GM23338 (cell line): Measurements from ENCODE around the gene ACO1. TPM values are rescaled to one million over a fixed set of nuclear protein-coding genes. Genes with fewer than 3 reads are reported as not detected.

Experiments used
- CREB1 ChIP-seq: fragments of 250-450 bp; sonication (Bioruptor Pico); IDR thresholded peaks from 2 replicates; pipeline ENCODE4 v1.5.0; 2020; ENCODE audit warnings: low read depth, mild to moderate bottlenecking, moderate library complexity
- EZH2 ChIP-seq: fragments of 200-600 bp; sonication (generic); IDR thresholded peaks from one replicate; pipeline ENCODE4 v1.8.0; 2017; ENCODE audit warnings: antibody characterized with exemption, mild to moderate bottlenecking, low read depth; ENCODE audit not compliant: unreplicated experiment
- EZH2phosphoT487 ChIP-seq: fragments of 200-600 bp; sonication (generic); IDR thresholded peaks from one replicate; pipeline ENCODE4 v1.8.1; 2018; ENCODE audit warnings: antibody characterized with exemption; ENCODE audit not compliant: unreplicated experiment
- NANOG ChIP-seq: IDR thresholded peaks from 2 replicates; pipeline ENCODE4 v1.6.1; 2016; ENCODE audit warnings: antibody characterized with exemption, borderline replicate concordance
- POLR2AphosphoS5 ChIP-seq: IDR thresholded peaks from 2 replicates; pipeline ENCODE4 v1.6.1; 2016; ENCODE audit warnings: antibody characterized with exemption, low read depth
- ZNF114 ChIP-seq: fragments of 250-450 bp; sonication (Bioruptor Pico); IDR thresholded peaks from 2 replicates; pipeline ENCODE4 v1.5.0; 2020; ENCODE audit warnings: mild to moderate bottlenecking, moderate library complexity
- ZNF331 ChIP-seq: fragments of 250-450 bp; sonication (Bioruptor Pico); IDR thresholded peaks from 2 replicates; pipeline ENCODE4 v1.5.0; 2020; ENCODE audit warnings: low read depth, mild to moderate bottlenecking, moderate library complexity
- polyA plus RNA-seq: library from polyadenylated mRNA; unstranded; fragments of >200 nt; fragmentation: Nextera tagmentation; extraction: Ambion mirVana; gene quantifications from 2 replicates; pipeline ENCODE4 v1.2.1, GENCODE V29; 2016
- total RNA-seq: library from RNA; depleted of rRNA; stranded (reverse); fragments of >200 nt; shearing (Covaris generic); gene quantifications from 2 replicates; pipeline ENCODE4 v1.2.3, GENCODE V29; 2014
- TF ChIP-seq, protein P1 (sequence below): fragments of 250-450 bp; sonication (Bioruptor Pico); IDR thresholded peaks from 2 replicates; pipeline ENCODE4 v1.5.0; 2020; ENCODE audit warnings: mild to moderate bottlenecking, moderate library complexity
- TF ChIP-seq, protein P2 (sequence below), 2 experiments: fragments of 200-600 bp in 1 of 2; sonication (generic) in 1 of 2; conservative IDR thresholded peaks; 2 replicates each; pipeline versions ENCODE4 v1.5.1 to v1.6.1; 2016 to 2017; ENCODE audit warnings: antibody characterized with exemption in 2 of 2, low read depth in 2 of 2, mild to moderate bottlenecking in 2 of 2, moderate library complexity in 1 of 2
- TF ChIP-seq, protein P3 (sequence below): IDR thresholded peaks from 2 replicates; pipeline ENCODE4 v1.6.1; 2016; ENCODE audit warnings: antibody characterized with exemption

Gene ACO1
- total and polyA plus RNA-seq, 2 experiments from 2014 or later: 16.6 to 41.0 TPM

DNA sequence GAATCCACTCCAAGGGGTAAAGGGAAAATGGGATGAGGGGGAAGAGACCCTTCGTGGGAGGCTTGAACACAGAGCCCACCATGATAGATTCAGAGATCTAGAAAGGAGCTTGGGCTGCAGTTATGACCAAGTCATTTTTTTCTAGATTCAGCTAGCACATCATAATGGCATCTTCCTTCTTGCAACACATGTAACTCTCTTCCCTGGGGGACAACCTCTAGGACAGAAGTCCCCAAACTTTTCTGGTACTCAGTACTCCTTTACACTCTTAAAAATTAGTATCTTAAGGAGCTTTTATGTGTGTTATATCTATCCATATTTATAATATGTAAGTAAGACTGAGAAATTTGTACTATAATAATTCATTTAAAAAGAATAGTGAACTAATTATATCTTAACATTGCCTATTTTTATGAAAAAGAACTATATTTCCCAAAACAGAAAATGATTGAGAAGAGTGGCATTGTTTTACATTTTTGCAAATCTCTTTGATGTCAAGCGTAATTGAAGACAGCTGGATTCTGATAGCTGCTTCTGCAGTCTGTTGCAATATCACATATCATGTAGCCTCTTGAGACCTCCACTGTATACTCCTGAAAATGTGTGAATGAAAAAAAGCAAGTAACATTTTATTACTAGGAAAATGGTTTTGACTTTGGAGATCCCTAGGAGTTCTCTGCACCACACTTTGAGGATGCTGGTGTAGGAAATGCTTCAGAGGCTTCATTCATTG is 875 bp downstream of the ACO1 start (continued):
- TF ChIP-seq, protein P1, sequence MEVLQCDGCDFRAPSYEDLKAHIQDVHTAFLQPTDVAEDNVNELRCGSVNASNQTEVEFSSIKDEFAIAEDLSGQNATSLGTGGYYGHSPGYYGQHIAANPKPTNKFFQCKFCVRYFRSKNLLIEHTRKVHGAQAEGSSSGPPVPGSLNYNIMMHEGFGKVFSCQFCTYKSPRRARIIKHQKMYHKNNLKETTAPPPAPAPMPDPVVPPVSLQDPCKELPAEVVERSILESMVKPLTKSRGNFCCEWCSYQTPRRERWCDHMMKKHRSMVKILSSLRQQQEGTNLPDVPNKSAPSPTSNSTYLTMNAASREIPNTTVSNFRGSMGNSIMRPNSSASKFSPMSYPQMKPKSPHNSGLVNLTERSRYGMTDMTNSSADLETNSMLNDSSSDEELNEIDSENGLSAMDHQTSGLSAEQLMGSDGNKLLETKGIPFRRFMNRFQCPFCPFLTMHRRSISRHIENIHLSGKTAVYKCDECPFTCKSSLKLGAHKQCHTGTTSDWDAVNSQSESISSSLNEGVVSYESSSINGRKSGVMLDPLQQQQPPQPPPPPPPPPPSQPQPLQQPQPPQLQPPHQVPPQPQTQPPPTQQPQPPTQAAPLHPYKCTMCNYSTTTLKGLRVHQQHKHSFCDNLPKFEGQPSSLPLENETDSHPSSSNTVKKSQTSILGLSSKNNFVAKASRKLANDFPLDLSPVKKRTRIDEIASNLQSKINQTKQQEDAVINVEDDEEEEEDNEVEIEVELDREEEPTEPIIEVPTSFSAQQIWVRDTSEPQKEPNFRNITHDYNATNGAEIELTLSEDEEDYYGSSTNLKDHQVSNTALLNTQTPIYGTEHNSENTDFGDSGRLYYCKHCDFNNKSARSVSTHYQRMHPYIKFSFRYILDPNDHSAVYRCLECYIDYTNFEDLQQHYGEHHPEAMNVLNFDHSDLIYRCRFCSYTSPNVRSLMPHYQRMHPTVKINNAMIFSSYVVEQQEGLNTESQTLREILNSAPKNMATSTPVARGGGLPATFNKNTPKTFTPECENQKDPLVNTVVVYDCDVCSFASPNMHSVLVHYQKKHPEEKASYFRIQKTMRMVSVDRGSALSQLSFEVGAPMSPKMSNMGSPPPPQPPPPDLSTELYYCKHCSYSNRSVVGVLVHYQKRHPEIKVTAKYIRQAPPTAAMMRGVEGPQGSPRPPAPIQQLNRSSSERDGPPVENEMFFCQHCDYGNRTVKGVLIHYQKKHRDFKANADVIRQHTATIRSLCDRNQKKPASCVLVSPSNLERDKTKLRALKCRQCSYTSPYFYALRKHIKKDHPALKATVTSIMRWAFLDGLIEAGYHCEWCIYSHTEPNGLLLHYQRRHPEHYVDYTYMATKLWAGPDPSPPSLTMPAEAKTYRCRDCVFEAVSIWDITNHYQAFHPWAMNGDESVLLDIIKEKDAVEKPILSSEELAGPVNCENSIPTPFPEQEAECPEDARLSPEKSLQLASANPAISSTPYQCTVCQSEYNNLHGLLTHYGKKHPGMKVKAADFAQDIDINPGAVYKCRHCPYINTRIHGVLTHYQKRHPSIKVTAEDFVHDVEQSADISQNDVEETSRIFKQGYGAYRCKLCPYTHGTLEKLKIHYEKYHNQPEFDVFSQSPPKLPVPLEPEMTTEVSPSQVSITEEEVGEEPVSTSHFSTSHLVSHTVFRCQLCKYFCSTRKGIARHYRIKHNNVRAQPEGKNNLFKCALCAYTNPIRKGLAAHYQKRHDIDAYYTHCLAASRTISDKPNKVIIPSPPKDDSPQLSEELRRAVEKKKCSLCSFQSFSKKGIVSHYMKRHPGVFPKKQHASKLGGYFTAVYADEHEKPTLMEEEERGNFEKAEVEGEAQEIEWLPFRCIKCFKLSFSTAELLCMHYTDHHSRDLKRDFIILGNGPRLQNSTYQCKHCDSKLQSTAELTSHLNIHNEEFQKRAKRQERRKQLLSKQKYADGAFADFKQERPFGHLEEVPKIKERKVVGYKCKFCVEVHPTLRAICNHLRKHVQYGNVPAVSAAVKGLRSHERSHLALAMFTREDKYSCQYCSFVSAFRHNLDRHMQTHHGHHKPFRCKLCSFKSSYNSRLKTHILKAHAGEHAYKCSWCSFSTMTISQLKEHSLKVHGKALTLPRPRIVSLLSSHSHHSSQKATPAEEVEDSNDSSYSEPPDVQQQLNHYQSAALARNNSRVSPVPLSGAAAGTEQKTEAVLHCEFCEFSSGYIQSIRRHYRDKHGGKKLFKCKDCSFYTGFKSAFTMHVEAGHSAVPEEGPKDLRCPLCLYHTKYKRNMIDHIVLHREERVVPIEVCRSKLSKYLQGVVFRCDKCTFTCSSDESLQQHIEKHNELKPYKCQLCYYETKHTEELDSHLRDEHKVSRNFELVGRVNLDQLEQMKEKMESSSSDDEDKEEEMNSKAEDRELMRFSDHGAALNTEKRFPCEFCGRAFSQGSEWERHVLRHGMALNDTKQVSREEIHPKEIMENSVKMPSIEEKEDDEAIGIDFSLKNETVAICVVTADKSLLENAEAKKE (CRISPR knock-in tag): no peak
- TF ChIP-seq CREB1 (no peak), POLR2AphosphoS5 (no peak), ZNF331 (CRISPR knock-in tag) (no peak), EZH2 (no peak), NANOG (no peak), EZH2phosphoT487 (no peak), ZNF114 (CRISPR knock-in tag) (no peak)
- TF ChIP-seq, protein P2, sequence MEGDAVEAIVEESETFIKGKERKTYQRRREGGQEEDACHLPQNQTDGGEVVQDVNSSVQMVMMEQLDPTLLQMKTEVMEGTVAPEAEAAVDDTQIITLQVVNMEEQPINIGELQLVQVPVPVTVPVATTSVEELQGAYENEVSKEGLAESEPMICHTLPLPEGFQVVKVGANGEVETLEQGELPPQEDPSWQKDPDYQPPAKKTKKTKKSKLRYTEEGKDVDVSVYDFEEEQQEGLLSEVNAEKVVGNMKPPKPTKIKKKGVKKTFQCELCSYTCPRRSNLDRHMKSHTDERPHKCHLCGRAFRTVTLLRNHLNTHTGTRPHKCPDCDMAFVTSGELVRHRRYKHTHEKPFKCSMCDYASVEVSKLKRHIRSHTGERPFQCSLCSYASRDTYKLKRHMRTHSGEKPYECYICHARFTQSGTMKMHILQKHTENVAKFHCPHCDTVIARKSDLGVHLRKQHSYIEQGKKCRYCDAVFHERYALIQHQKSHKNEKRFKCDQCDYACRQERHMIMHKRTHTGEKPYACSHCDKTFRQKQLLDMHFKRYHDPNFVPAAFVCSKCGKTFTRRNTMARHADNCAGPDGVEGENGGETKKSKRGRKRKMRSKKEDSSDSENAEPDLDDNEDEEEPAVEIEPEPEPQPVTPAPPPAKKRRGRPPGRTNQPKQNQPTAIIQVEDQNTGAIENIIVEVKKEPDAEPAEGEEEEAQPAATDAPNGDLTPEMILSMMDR (conservative IDR thresholded peaks at IDR 0.05; ENCODE audit: low read depth in 2 of 2): no peak
- TF ChIP-seq, protein P3, sequence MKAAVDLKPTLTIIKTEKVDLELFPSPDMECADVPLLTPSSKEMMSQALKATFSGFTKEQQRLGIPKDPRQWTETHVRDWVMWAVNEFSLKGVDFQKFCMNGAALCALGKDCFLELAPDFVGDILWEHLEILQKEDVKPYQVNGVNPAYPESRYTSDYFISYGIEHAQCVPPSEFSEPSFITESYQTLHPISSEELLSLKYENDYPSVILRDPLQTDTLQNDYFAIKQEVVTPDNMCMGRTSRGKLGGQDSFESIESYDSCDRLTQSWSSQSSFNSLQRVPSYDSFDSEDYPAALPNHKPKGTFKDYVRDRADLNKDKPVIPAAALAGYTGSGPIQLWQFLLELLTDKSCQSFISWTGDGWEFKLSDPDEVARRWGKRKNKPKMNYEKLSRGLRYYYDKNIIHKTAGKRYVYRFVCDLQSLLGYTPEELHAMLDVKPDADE: no peak
